ENCODE measurements around the gene NOL3. TPM values are rescaled to one million over a fixed set of nuclear protein-coding genes. Genes with fewer than 3 reads are reported as not detected.

NOL3 gene
- total RNA-seq, 1 experiment from 2014 or later = 0.15 TPM

GRCh38 chr16:67207249-67208091, 37.1 kb downstream of the NOL3 start:
- Histone ChIP-seq H3K4me2 (ENCODE audit: low read depth, low read length, poor library complexity, severe bottlenecking) (no peak overlapping the region), H3K9ac (ENCODE audit: low read length) (no peak overlapping the region)

GRCh38 chr16:67208154-67208896, 38.0 kb downstream of the NOL3 start:
- peaks cover 4% of the 10 kb centered on the region; the same call in 1 of the 2 replicates for H4K20me1 ChIP-seq (ENCODE audit: insufficient read depth, low read depth, low read length)
- no peak for DNase-seq
- H3K9me3 ChIP-seq (ENCODE audit: low read length) = no peaks in the 10 kb centered on the region
- H3K9me2 ChIP-seq (replicated peaks; ENCODE audit: insufficient read depth, low read length) = no peaks in the 10 kb centered on the region
- H2AFZ ChIP-seq (ENCODE audit: low read length) = no peak overlapping the region
- no peaks in the 10 kb centered on the region for H3K27me3 ChIP-seq (ENCODE audit: low read length)
- no peak overlapping the region for H3K27ac ChIP-seq (ENCODE audit: low read length)
- no peaks in the 10 kb centered on the region for H3K79me2 ChIP-seq (ENCODE audit: low read length)
- H3K4me1 ChIP-seq (ENCODE audit: low read length) = no peaks in the 10 kb centered on the region
- no peaks in the 10 kb centered on the region for H3K36me3 ChIP-seq (ENCODE audit: insufficient read depth, low read length)
- no peak overlapping the region for H3K4me3 ChIP-seq (ENCODE audit: low read length)
- no peak overlapping the region for H3K4me2 ChIP-seq (ENCODE audit: low read depth, low read length, poor library complexity, severe bottlenecking)
- H3K9ac ChIP-seq (ENCODE audit: low read length) = no peak overlapping the region

More at GRCh38 chr16:67207249-67208091, 37.1 kb downstream of the NOL3 start:
- no peak for DNase-seq
- Histone ChIP-seq H3K36me3 (ENCODE audit: insufficient read depth, low read length) (no peaks in the 10 kb centered on the region), H3K4me3 (ENCODE audit: low read length) (no peak overlapping the region), H3K4me1 (ENCODE audit: low read length) (no peaks in the 10 kb centered on the region), H3K79me2 (ENCODE audit: low read length) (no peaks in the 10 kb centered on the region), H3K27me3 (ENCODE audit: low read length) (no peaks in the 10 kb centered on the region), H4K20me1 (ENCODE audit: insufficient read depth, low read depth, low read length) (peaks cover 4% of the 10 kb centered on the region; the same call in 1 of the 2 replicates), H2AFZ (ENCODE audit: low read length) (no peak overlapping the region), H3K9me2 (replicated peaks; ENCODE audit: insufficient read depth, low read length) (no peaks in the 10 kb centered on the region), H3K9me3 (ENCODE audit: low read length) (no peaks in the 10 kb centered on the region), H3K27ac (ENCODE audit: low read length) (no peak overlapping the region)

- Histone ChIP-seq H3K36me3 (ENCODE audit: insufficient read depth, low read length) (no peaks in the 10 kb centered on the region), H3K9ac (ENCODE audit: low read length) (no peak overlapping the region), H3K9me2 (replicated peaks; ENCODE audit: insufficient read depth, low read length) (no peaks in the 10 kb centered on the region)
Observed at GRCh38 chr16:67209565-67209964, 39.2 kb downstream of the NOL3 start.

GRCh38 chr16:67210069-67210937, 40.0 kb downstream of the NOL3 start:
- Histone ChIP-seq H3K36me3 (ENCODE audit: insufficient read depth, low read length) (no peaks in the 10 kb centered on the region), H3K9me3 (ENCODE audit: low read length) (no peaks in the 10 kb centered on the region), H3K79me2 (ENCODE audit: low read length) (no peaks in the 10 kb centered on the region), H3K4me3 (ENCODE audit: low read length) (no peak overlapping the region), H3K9me2 (replicated peaks; ENCODE audit: insufficient read depth, low read length) (no peaks in the 10 kb centered on the region), H3K27me3 (ENCODE audit: low read length) (no peaks in the 10 kb centered on the region), H3K4me2 (ENCODE audit: low read depth, low read length, poor library complexity, severe bottlenecking) (no peak overlapping the region), H4K20me1 (ENCODE audit: insufficient read depth, low read depth, low read length) (peaks cover 4% of the 10 kb centered on the region; the same call in 1 of the 2 replicates), H3K9ac (ENCODE audit: low read length) (no peak overlapping the region), H3K27ac (ENCODE audit: low read length) (no peak overlapping the region), H3K4me1 (ENCODE audit: low read length) (no peaks in the 10 kb centered on the region), H2AFZ (ENCODE audit: low read length) (no peak overlapping the region)
- DNase-seq = no peak

More at GRCh38 chr16:67209565-67209964, 39.2 kb downstream of the NOL3 start:
- Histone ChIP-seq H3K79me2 (ENCODE audit: low read length) (no peaks in the 10 kb centered on the region), H2AFZ (ENCODE audit: low read length) (no peak overlapping the region), H3K4me2 (ENCODE audit: low read depth, low read length, poor library complexity, severe bottlenecking) (no peak overlapping the region), H3K9me3 (ENCODE audit: low read length) (no peaks in the 10 kb centered on the region), H3K27ac (ENCODE audit: low read length) (no peak overlapping the region), H3K27me3 (ENCODE audit: low read length) (no peaks in the 10 kb centered on the region), H3K4me1 (ENCODE audit: low read length) (no peaks in the 10 kb centered on the region), H3K4me3 (ENCODE audit: low read length) (no peak overlapping the region), H4K20me1 (ENCODE audit: insufficient read depth, low read depth, low read length) (peaks cover 4% of the 10 kb centered on the region; the same call in 1 of the 2 replicates)
- DNase-seq = no peak

- Histone ChIP-seq H3K9me2 (replicated peaks; ENCODE audit: insufficient read depth, low read length) (no peaks in the 10 kb centered on the region), H3K79me2 (ENCODE audit: low read length) (no peaks in the 10 kb centered on the region), H3K36me3 (ENCODE audit: insufficient read depth, low read length) (no peaks in the 10 kb centered on the region), H3K4me3 (ENCODE audit: low read length) (no peak overlapping the region), H3K9me3 (ENCODE audit: low read length) (no peaks in the 10 kb centered on the region), H3K9ac (ENCODE audit: low read length) (no peak overlapping the region), H4K20me1 (ENCODE audit: insufficient read depth, low read depth, low read length) (peaks cover 4% of the 10 kb centered on the region; the same call in 1 of the 2 replicates), H3K4me2 (ENCODE audit: low read depth, low read length, poor library complexity, severe bottlenecking) (no peak overlapping the region), H3K27ac (ENCODE audit: low read length) (no peak overlapping the region), H3K27me3 (ENCODE audit: low read length) (no peaks in the 10 kb centered on the region), H3K4me1 (ENCODE audit: low read length) (no peaks in the 10 kb centered on the region), H2AFZ (ENCODE audit: low read length) (no peak overlapping the region)
- no peak for DNase-seq
Observed at GRCh38 chr16:67211674-67212073, 41.3 kb downstream of the NOL3 start.

GRCh38 chr16:67212766-67213165, 42.4 kb downstream of the NOL3 start:
- H3K27ac ChIP-seq (ENCODE audit: low read length) = no peak overlapping the region
- no peaks in the 10 kb centered on the region for H3K4me1 ChIP-seq (ENCODE audit: low read length)
- peaks cover 4% of the 10 kb centered on the region; the same call in 1 of the 2 replicates for H4K20me1 ChIP-seq (ENCODE audit: insufficient read depth, low read depth, low read length)
- no peak overlapping the region for H3K4me2 ChIP-seq (ENCODE audit: low read depth, low read length, poor library complexity, severe bottlenecking)
- no peak for DNase-seq
- no peak overlapping the region for H2AFZ ChIP-seq (ENCODE audit: low read length)
- H3K9ac ChIP-seq (ENCODE audit: low read length) = no peak overlapping the region
- no peaks in the 10 kb centered on the region for H3K9me3 ChIP-seq (ENCODE audit: low read length)
- no peaks in the 10 kb centered on the region for H3K79me2 ChIP-seq (ENCODE audit: low read length)
- no peak overlapping the region for H3K4me3 ChIP-seq (ENCODE audit: low read length)
- no peaks in the 10 kb centered on the region for H3K9me2 ChIP-seq (replicated peaks; ENCODE audit: insufficient read depth, low read length)
- H3K36me3 ChIP-seq (ENCODE audit: insufficient read depth, low read length) = no peaks in the 10 kb centered on the region
- no peaks in the 10 kb centered on the region for H3K27me3 ChIP-seq (ENCODE audit: low read length)

- Histone ChIP-seq H3K79me2 (ENCODE audit: low read length) (no peaks in the 10 kb centered on the region), H3K27ac (ENCODE audit: low read length) (no peak overlapping the region), H3K9me3 (ENCODE audit: low read length) (no peaks in the 10 kb centered on the region), H3K4me2 (ENCODE audit: low read depth, low read length, poor library complexity, severe bottlenecking) (no peak overlapping the region), H3K9ac (ENCODE audit: low read length) (no peak overlapping the region), H3K27me3 (ENCODE audit: low read length) (no peaks in the 10 kb centered on the region), H3K4me1 (ENCODE audit: low read length) (no peaks in the 10 kb centered on the region), H3K4me3 (ENCODE audit: low read length) (no peak overlapping the region), H3K36me3 (ENCODE audit: insufficient read depth, low read length) (no peaks in the 10 kb centered on the region), H3K9me2 (replicated peaks; ENCODE audit: insufficient read depth, low read length) (no peaks in the 10 kb centered on the region), H2AFZ (ENCODE audit: low read length) (no peak overlapping the region), H4K20me1 (ENCODE audit: insufficient read depth, low read depth, low read length) (peaks cover 4% of the 10 kb centered on the region; the same call in 1 of the 2 replicates)
- no peak for DNase-seq
Observed at GRCh38 chr16:67213197-67214019, 43.1 kb downstream of the NOL3 start.
